ENCODE results near the gene SLC35A4.

- TF ChIP-seq CTCF (IDR thresholded peaks at IDR 0.05 in 8 of 11, conservative IDR thresholded peaks at IDR 0.05 in 3 of 11): no peak
- no peak for TF ChIP-seq POLR2A (IDR thresholded peaks at IDR 0.05)
- no peak for TF ChIP-seq POLR2AphosphoS5 (IDR thresholded peaks at IDR 0.05)
Observed at GRCh38 chr5:140524003-140524402, 40.6 kb upstream of the SLC35A4 start.
